Endodermal cell (in vitro differentiated cells): ENCODE measurements around the gene LRGUK. TPM values are rescaled to one million over a fixed set of nuclear protein-coding genes. Genes with fewer than 3 reads are reported as not detected.

Experiments used
- DNase-seq: peaks from one replicate; pipeline ENCODE4 v3.0.0-alpha.2; 2017
- H3K27ac ChIP-seq: 2 replicates; pipeline ENCODE4 v1.5.1; 2013; ENCODE audit warnings: mild to moderate bottlenecking, low read depth, low read length, moderate library complexity
- H3K27me3 ChIP-seq: 2 replicates; pipeline ENCODE4 v1.6.1; 2013; ENCODE audit warnings: mild to moderate bottlenecking, low read length, moderate library complexity; ENCODE audit not compliant: insufficient read depth, control insufficient read depth, poor library complexity, severe bottlenecking
- H3K36me3 ChIP-seq: 2 replicates; pipeline ENCODE4 v1.7.0; 2013; ENCODE audit warnings: mild to moderate bottlenecking, low read length, moderate library complexity; ENCODE audit not compliant: control insufficient read depth, insufficient read depth
- H3K4me1 ChIP-seq: one replicate; pipeline ENCODE4 v1.7.0; 2013; ENCODE audit warnings: low read length; ENCODE audit not compliant: control insufficient read depth, insufficient read depth
- H3K4me3 ChIP-seq: 2 replicates; pipeline ENCODE4 v1.5.1; 2013; ENCODE audit warnings: mild to moderate bottlenecking, low read length, moderate library complexity
- H3K9ac ChIP-seq: 2 replicates; pipeline ENCODE4 v1.6.1; 2013; ENCODE audit warnings: mild to moderate bottlenecking, low read length, moderate library complexity; ENCODE audit not compliant: poor library complexity, severe bottlenecking; ENCODE audit errors: extremely low read depth
- H3K9me3 ChIP-seq: 2 replicates; pipeline ENCODE4 v1.6.1; 2013; ENCODE audit warnings: mild to moderate bottlenecking, low read length, moderate library complexity; ENCODE audit not compliant: control insufficient read depth
- H3K27ac Mint-ChIP-seq: 2 replicates; pipeline ENCODE4 v1.8.0; 2020; ENCODE audit warnings: mixed read lengths
- H3K27me3 Mint-ChIP-seq: 2 replicates; pipeline ENCODE4 v1.8.0; 2021; ENCODE audit warnings: mild to moderate bottlenecking, mixed read lengths; ENCODE audit not compliant: insufficient read depth
- H3K36me3 Mint-ChIP-seq: 2 replicates; pipeline ENCODE4 v1.8.0; 2020; ENCODE audit warnings: low read depth, mixed read lengths
- H3K4me1 Mint-ChIP-seq: 2 replicates; pipeline ENCODE4 v1.8.0; 2020; ENCODE audit warnings: mixed read lengths
- H3K4me3 Mint-ChIP-seq: 2 replicates; pipeline ENCODE4 v1.8.0; 2020; ENCODE audit warnings: mild to moderate bottlenecking, moderate library complexity, mixed read lengths
- H3K9me3 Mint-ChIP-seq: 2 replicates; pipeline ENCODE4 v1.8.0; 2020; ENCODE audit warnings: mild to moderate bottlenecking, mixed read lengths
- CTCF ChIP-seq: fragments of 200-600 bp; sonication (generic); conservative IDR thresholded peaks from 2 replicates; pipeline ENCODE4 v1.5.0; 2021; ENCODE audit warnings: antibody characterized with exemption, mild to moderate bottlenecking
- WGBS, 2 experiments: methylation state at CpG; one replicate each; pipeline versions ENCODE4 v1.1.5 to v1.1.7; 2013; ENCODE audit warnings: missing lambda C conversion rate in 2 of 2, mixed read lengths in 1 of 2; ENCODE audit not compliant: insufficient coverage in 1 of 2, insufficient read length in 1 of 2; 5-methylcytosine and 5-hydroxymethylcytosine counted together
- total RNA-seq, 2 donors: library from RNA; stranded (reverse); fragmentation: NEBNext Ultra II Directional in 1 of 2; extraction: Animal tissue kit (Norgen Biotek cat#: 25700) in 1 of 2; gene quantifications; 2 replicates in 1 of 2; 3 replicates in 1 of 2; pipeline ENCODE4 v1.2.1, GENCODE V29; 2021

Gene LRGUK
- total RNA-seq, 2 donors from 2014 or later, result 0.89 to 1.3 TPM

GRCh38 chr7:134121632-134122139 is 5.5 kb upstream of the LRGUK start:
- H3K27ac Mint-ChIP-seq, result no peak overlapping the region
- no peaks in the 10 kb centered on the region for H3K36me3 Mint-ChIP-seq
- H3K36me3 ChIP-seq, result no peaks in the 10 kb centered on the region
- TF ChIP-seq CTCF, result no peak
- H3K9me3 Mint-ChIP-seq, result no peaks in the 10 kb centered on the region
- H3K27me3 ChIP-seq, result peaks cover 16% of the 10 kb centered on the region
- H3K4me3 ChIP-seq, result no peak overlapping the region
- peaks cover 10% of the 10 kb centered on the region for H3K4me1 Mint-ChIP-seq
- H3K9ac ChIP-seq, result no peak overlapping the region
- DNase-seq, result no peak
- no peak overlapping the region for H3K27ac ChIP-seq
- 88 to 94% methylated on average over 2 to 3 of the region's 3 CpGs for WGBS, 2 experiments
- H3K9me3 ChIP-seq, result no peaks in the 10 kb centered on the region
- no peaks in the 10 kb centered on the region for H3K4me1 ChIP-seq
- H3K4me3 Mint-ChIP-seq, result no peak overlapping the region
- peaks cover 22% of the 10 kb centered on the region for H3K27me3 Mint-ChIP-seq

DNA sequence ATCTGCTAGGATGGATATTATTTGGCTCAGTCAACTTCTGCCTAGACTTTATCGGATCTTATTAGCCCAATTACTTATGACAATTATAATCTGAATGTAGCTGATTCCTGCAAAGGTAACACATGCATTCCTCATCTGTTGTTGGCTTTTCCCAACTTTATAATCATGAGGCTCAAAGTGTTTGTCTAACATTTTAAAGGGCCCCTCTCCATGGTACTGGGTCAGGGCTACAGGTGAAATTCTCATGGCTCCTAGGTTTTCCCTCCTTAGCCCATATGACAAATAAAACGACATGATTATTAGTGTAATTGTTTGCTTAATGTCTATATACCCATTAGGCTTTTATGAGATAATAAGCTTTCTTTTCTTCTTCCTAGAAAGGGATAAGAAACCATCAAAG is 4.2 kb upstream of the LRGUK start:
- Histone ChIP-seq H3K4me3 (no peak overlapping the region), H3K27me3 (peaks cover 20% of the 10 kb centered on the region), H3K9ac (no peak overlapping the region), H3K4me1 (no peaks in the 10 kb centered on the region), H3K27ac (no peak overlapping the region), H3K9me3 (no peaks in the 10 kb centered on the region), H3K36me3 (no peaks in the 10 kb centered on the region)
- Mint-ChIP-seq H3K9me3 (no peaks in the 10 kb centered on the region), H3K36me3 (no peaks in the 10 kb centered on the region), H3K4me3 (no peak overlapping the region), H3K27me3 (peaks cover 33% of the 10 kb centered on the region), H3K27ac (no peak overlapping the region), H3K4me1 (peaks cover 16% of the 10 kb centered on the region)
- no peak for TF ChIP-seq CTCF
- WGBS, 2 experiments, result 95 to 100% methylated on average over 1 of the region's 2 CpGs
- DNase-seq, result no peak

GRCh38 chr7:134126146-134126545 is 994 bp upstream of the LRGUK start:
- Mint-ChIP-seq H3K9me3 (no peaks in the 10 kb centered on the region), H3K4me3 (peak overlapping the region; percentile 71), H3K4me1 (peaks cover 28% of the 10 kb centered on the region), H3K36me3 (no peaks in the 10 kb centered on the region), H3K27me3 (peaks cover 35% of the 10 kb centered on the region), H3K27ac (no peak overlapping the region)
- Histone ChIP-seq H3K9ac (no peak overlapping the region), H3K27me3 (peaks cover 20% of the 10 kb centered on the region), H3K27ac (no peak overlapping the region), H3K4me1 (no peaks in the 10 kb centered on the region), H3K4me3 (no peak overlapping the region), H3K36me3 (no peaks in the 10 kb centered on the region), H3K9me3 (no peaks in the 10 kb centered on the region)
- no peak for DNase-seq
- no peak for TF ChIP-seq CTCF
- WGBS, 2 experiments, result 91% methylated on average over 5 of the region's 5 CpGs; no CpG with 5 or more reads in 1 of the 2 experiments
